Fibroblast of the conjunctiva (primary cell): ENCODE measurements around the gene TEX30.
"Not testable (repeated sequence)": the region's sequence is repeated elsewhere in the genome, so short reads cannot be mapped to it uniquely, and the experiment has no call there.

Experiments used
- DNase-seq: peaks from one replicate; pipeline ENCODE4 v3.0.0-alpha.2; 2010; ENCODE audit warnings: low read depth

Gene TEX30

DNA sequence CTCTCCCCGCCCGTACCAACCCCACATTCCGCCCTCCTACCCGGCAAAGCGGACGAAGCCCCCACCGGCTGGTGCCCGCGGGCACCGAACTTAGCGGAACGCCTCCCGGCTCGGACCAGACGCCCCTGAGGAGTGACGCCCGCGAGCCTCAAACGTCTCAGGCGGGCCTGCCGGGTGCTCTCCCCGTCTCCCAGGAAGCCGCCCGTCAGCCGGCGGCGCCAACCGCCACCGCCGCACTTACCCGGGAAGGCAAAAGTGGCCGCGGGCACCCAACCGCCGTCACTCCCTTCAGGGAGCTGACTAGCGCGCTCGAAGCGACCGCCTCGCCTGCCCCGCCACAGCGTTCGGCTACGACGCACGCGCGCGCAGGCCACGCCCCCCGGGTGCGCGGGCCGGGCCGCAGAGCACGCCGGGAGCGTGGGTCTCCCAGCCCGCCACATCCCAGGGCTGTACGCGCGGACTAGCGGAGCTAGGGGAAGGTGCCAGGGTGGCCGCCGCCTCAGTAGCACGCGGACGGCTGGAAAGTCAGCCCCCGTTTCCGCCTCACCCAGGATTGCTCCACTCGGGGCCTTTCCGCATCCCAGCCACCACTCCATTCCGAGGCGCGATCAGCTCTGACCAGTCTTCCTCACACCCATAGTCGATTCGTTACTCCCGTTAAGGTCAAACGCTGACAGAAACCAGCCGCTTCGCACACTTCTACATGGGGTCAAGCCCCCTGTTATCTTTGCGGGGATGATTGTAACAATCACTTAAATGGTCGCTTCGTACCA lies at the start of gene TEX30:
Gene TEX30, minus strand, starts transcription at position 346 of the 773 bp plus-strand sequence. CDS start 3,760 bp downstream, outside the sequence.
- DNase-seq, result peak; percentile 61

DNA sequence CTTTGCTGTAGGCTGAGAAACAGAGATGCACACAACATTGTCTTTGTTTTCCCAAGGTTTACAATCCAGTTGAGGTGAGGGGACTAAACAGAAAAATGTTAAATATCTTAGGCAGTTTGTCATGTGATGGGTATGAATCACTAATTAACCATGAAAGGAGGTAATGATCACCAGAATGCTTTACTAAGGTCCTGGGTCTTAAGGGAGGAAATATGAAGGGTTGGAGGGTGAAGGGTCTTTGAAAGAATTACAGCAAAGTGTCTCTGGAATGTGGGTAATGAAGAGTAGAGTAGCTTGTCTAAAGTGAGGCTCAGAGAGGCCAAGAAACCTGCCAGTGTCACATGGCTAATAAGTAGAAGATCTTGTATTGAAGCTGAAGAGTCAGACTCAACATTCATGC lies 44.3 kb upstream of the TEX30 start:
- DNase-seq, result no peak

DNA sequence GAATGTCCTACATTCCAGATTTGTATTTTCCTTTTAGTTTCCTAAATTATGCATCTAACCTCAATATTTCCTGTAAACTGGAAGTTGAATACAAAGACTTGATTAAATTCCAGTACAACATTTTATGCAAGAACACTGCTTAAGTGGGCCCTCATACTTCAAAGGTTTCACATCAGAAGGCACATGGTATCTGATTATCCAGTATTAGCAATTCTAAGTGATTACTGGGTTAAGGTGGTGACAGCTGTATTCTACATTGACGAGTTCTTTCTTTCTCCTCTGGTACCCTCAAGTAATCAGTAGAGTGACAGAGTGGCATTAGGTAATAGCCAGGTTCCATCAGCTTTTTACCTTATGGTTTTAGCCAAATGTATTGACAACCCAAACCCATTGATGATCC lies 43.7 kb upstream of the TEX30 start:
- DNase-seq, result no peak

- no peak for DNase-seq
Observed at GRCh38 chr13:102816708-102817107, 43.1 kb upstream of the TEX30 start.

GRCh38 chr13:102815788-102816187 lies 42.2 kb upstream of the TEX30 start:
- no peak for DNase-seq

DNA sequence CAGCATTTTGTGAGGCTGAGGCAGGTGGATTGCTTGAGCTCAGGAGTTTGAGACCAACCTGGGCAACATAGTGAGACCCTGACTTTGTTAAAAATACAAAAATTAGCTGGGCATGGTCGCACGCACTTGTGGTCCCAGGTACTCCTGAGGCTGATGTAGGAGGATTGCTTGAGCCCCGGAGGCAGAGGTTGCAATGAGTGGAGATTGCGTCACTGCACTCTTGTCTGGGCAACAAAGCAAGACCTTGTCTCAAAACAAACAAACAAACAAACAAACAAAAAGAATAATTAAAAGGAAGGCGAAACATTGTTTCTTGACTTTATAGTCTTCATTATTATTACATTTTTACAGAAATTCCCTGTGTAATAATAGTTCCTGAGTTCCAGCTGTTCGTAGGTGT lies 41.2 kb upstream of the TEX30 start:
- DNase-seq, result no peak

- DNase-seq, result no peak
Observed at GRCh38 chr13:102814025-102814607, 40.5 kb upstream of the TEX30 start.

- DNase-seq, result no peak
Observed at GRCh38 chr13:102812611-102813287, 39.2 kb upstream of the TEX30 start.

- DNase-seq, result no peak
Observed at GRCh38 chr13:102807699-102808098, 34.1 kb upstream of the TEX30 start.

DNA sequence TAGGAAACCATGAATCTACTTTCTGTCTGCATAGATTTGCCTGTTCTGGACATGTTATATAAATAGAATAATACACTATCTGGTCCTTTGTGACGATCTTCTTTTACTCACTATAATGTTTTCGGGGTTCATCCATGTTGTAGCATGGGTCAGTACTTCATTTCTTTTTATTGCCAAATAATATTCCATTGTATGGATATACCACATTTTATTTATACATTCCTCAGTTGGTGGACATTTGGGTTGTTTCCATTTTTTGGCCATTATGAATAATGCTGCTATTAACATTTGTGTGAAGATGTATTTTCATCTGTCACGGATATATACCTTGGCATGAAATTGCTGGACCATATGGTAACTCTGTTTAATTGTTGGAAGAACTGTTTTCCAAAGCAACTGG lies 32.1 kb upstream of the TEX30 start:
- no peak for DNase-seq

GRCh38 chr13:102800145-102801041 lies 26.8 kb upstream of the TEX30 start:
- peak; percentile 51 for DNase-seq

DNA sequence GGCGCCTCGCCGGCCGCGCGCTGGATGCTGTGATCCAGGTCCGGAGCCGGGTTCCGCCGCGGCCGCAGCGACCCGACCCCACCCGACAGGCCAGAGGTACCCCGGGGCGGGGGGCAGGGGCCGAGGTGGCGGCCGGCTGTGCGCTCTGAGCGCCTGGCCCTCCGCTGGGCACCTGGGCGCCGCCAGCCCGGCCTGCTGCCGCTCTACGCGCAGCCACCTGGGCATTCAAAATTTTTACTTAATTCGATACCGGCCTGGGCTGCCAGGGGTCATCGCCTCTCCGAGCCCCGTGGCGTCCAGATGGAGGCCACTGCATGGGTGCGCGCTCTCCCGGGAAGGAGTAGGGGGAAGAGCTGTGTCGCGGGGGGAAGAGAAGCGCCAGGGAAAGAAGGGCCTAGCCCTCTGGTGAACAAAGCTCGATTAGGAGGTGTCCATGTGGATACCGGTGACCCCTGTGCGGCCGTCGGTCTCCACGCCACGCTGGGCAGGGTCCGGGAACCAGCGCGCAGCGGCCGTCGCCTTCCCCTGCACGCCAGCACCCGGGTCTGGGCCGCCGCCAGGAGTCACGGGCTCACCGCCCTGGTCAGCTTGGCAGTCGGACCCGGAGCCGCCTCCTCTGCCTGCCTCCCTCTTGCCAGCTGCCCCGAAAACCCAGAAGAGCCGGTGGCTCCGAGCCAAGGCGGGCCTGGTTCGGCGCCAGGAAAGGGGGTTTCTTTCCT lies 26.0 kb upstream of the TEX30 start:
- no peak for DNase-seq

DNA sequence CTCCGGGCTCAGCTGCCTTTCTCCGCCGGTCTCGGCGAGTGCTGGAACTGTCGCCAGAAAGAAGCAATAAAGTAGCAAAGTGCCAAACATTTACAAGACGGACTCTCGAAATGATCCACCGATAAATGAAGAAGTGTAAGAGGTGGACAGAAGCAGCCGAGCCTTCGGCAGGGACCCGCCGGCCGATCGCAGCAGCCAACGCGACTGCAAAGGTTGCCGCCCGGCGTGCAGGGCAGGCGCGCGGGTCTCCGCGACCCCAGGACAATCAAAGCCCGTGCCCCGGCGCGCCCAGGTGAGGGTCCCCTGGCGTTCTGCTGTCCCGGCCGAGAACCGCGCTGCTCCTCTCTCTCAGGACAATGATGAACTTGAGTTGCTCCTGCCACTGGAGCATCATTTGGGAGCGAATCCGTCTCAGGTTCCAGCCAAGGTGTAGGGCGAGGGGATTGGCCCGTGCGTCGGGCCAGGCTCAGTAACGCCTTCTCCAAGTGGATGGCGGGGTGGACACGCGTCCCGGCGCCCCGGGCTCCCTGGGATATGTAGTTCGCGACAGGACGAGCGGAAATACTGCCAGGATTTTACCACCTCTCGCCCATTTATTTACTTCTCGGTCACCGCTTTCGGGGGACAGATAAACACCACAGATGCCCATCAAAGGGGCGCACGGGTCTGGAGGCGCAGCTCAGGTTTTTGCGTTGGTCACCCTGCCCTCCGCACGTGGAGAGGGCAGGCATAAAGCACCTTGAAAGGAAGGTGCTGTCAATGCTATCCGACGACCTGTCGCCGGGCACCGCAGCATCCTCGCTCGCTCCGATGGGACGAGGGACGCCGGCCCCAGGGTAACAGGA lies 25.2 kb upstream of the TEX30 start, which contains the start of the genes BIVM and POGLUT2:
Gene BIVM, plus strand, starts transcription at position 539 of the 845 bp plus-strand sequence. CDS start 8,149 bp downstream, outside the sequence.
Gene POGLUT2, minus strand, starts transcription at position 396 of the 845 bp plus-strand sequence. Its CDS starts 306 bp downstream, at position 90.
- DNase-seq, result peak; percentile 88

GRCh38 chr13:102793611-102794355 lies 20.2 kb upstream of the TEX30 start:
- no peak for DNase-seq

GRCh38 chr13:102792396-102792795 lies 18.8 kb upstream of the TEX30 start:
- DNase-seq, result no peak

- DNase-seq, result no peak
Observed at GRCh38 chr13:102788683-102789082, 15.1 kb upstream of the TEX30 start.

GRCh38 chr13:102784483-102784882 lies 10.9 kb upstream of the TEX30 start:
- no peak for DNase-seq

- no peak for DNase-seq
Observed at GRCh38 chr13:102781591-102781990, 8.0 kb upstream of the TEX30 start.

GRCh38 chr13:102780656-102781055 lies 7.1 kb upstream of the TEX30 start:
- not testable (repeated sequence) for DNase-seq
